Lung (tissue), 12 donors: ENCODE data around the gene NUB1. TPM values are rescaled to one million over a fixed set of nuclear protein-coding genes. Genes with fewer than 3 reads are reported as not detected.
A peak's percentile ranks its signal among the peaks of the same experiment; 100 is the strongest.

Experiments used
- ATAC-seq: fragments of 200-7000 bp; cut with Tn5 transposase; one replicate; pipeline ENCODE4 v1.9.1; 2020; ENCODE audit warnings: moderate number of reproducible peaks; ENCODE audit not compliant: insufficient read depth, low FRiP score
- DNase-seq, 3 donors: peaks; one replicate each; pipeline ENCODE4 v3.0.0-alpha.2; 2013 to 2017
- H3K27ac ChIP-seq, 2 donors: one replicate each; pipeline ENCODE4 v1.5.1; 2013; ENCODE audit warnings: mild to moderate bottlenecking in 2 of 2, moderate library complexity in 2 of 2, control low read depth in 1 of 2, inconsistent platforms in 1 of 2, low read depth in 1 of 2, low read length in 1 of 2
- H3K27me3 ChIP-seq, 3 donors: one replicate each; pipeline ENCODE4 v1.5.1; 2013; ENCODE audit warnings: low read length in 2 of 3; ENCODE audit not compliant: control insufficient read depth in 3 of 3, insufficient read depth in 3 of 3
- H3K36me3 ChIP-seq, 4 donors: one replicate each; pipeline ENCODE4 v1.5.1; 2013; ENCODE audit warnings: low read length in 4 of 4, mild to moderate bottlenecking in 1 of 4, moderate library complexity in 1 of 4; ENCODE audit not compliant: control insufficient read depth in 4 of 4, insufficient read depth in 4 of 4
- H3K4me1 ChIP-seq, 5 donors: one replicate each; pipeline ENCODE4 v1.5.1; 2013; ENCODE audit warnings: low read length in 5 of 5, mild to moderate bottlenecking in 2 of 5, moderate library complexity in 1 of 5; ENCODE audit not compliant: control insufficient read depth in 5 of 5, insufficient read depth in 5 of 5
- H3K4me3 ChIP-seq: one replicate; pipeline ENCODE4 v1.5.1; 2013; ENCODE audit warnings: mild to moderate bottlenecking, control low read depth, moderate library complexity
- H3K9ac ChIP-seq, 2 donors: one replicate each; pipeline ENCODE4 v1.5.1; 2013; ENCODE audit warnings: low read length in 2 of 2, control low read depth in 1 of 2; ENCODE audit not compliant: insufficient read depth in 1 of 2
- H3K9me3 ChIP-seq, 4 donors: one replicate each; pipeline ENCODE4 v1.5.1; 2013; ENCODE audit warnings: low read length in 3 of 4, mild to moderate bottlenecking in 1 of 4, moderate library complexity in 1 of 4; ENCODE audit not compliant: control insufficient read depth in 4 of 4, insufficient read depth in 3 of 4
- CTCF ChIP-seq: IDR thresholded peaks from 2 replicates; pipeline ENCODE4 v1.5.1; 2012; ENCODE audit warnings: mild to moderate bottlenecking; ENCODE audit errors: control extremely low read depth, extremely low read depth
- WGBS, 2 donors: extraction: QIAGEN DNeasy Blood & Tissue Kit; methylation state at CpG; one replicate each; pipeline ENCODE4 v1.1.7; 2013; 5-methylcytosine and 5-hydroxymethylcytosine counted together
- polyA plus RNA-seq, 2 donors: library from polyadenylated mRNA; stranded (reverse); fragments of 200-250 nt; gene quantifications; one replicate each; pipeline ENCODE4 v1.2.1, GENCODE V29; 2013
- total RNA-seq, 2 donors: library from RNA; depleted of rRNA in 1 of 2; stranded (reverse); fragments of >200 nt in 1 of 2; gene quantifications; one replicate each; pipeline ENCODE4 v1.2.1, GENCODE V29; 2014 to 2021
- donor health status: control.
- donor health status: control.
- donor health status: Bipolar disorder and iron deficiency.
- donor health status: healthy.
- donor health status: DM: yes; HTN: yes; CAD: no.

Gene NUB1
- total and polyA plus RNA-seq, 4 donors: 22.6 to 47.4 (median 34.6) TPM

DNA sequence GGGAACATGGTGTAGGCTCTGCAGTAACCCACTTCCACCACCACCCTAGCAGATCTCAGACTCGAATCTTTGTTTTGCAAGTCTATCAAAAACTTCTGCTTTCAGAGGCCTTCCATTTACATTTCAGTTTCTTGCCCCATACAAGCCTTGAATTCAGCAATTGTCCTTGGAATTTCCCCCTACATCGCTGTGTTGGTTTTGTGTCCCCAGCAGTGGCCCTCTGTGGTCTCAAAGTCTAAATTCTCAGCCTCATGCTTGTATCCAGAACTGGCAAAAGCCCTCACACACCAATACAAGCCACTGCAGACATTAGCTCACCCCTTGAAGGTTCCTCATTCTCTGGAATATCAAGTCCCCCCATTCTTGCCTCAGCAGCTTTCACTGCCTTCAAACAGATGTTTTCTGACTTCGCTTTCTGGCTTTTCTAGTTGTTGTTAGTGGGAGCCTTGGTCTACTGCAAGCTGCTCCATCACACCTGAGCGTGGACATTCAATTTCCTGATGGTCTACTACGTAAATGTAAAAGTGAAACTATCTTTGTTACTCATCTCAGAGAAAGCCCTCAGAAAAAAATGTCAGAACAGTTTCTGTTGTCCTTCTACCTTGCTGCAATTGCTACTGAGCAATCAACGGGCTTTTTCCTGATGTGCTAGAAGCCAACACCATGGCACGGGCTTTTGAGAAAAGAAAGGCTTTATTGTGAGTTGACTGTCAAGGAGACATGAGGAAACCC, 1.8 kb upstream of the NUB1 start:
- Histone ChIP-seq H3K9ac (no peak overlapping the region), H3K27ac (peak overlapping the region in 1 of 2 donors; percentile 66)
- ATAC-seq: no peak

GRCh38 chr7:151340794-151341356, 737 bp upstream of the NUB1 start:
- H3K9me3 ChIP-seq: no peaks in the 10 kb centered on the region
- H3K27ac ChIP-seq: peak overlapping the region; percentile 12 to 59
- ATAC-seq (no peak), DNase-seq (peak in 1 of 3 donors; percentile 14)
- H3K9ac ChIP-seq: no peak overlapping the region
- 66 to 80% methylated on average over 12 of the region's 12 CpGs for WGBS, 2 donors
- peaks cover 0 to 8% (median 3%) of the 10 kb centered on the region in 4 donors for H3K36me3 ChIP-seq
- no peak overlapping the region for H3K4me3 ChIP-seq
- no peak for TF ChIP-seq CTCF
- peaks cover 0 to 12% (median 3%) of the 10 kb centered on the region in 5 donors for H3K4me1 ChIP-seq
- no peaks in the 10 kb centered on the region for H3K27me3 ChIP-seq

More for the DNA sequence above, 1.8 kb upstream of the NUB1 start:
- no peaks in the 10 kb centered on the region for H3K9me3 ChIP-seq
- no peak for TF ChIP-seq CTCF
- H3K4me3 ChIP-seq: no peak overlapping the region
- peaks cover 0 to 3% (median under 1%) of the 10 kb centered on the region in 4 donors for H3K36me3 ChIP-seq
- DNase-seq: peak in 1 of 3 donors; percentile 14
- 46 to 55% methylated on average over 7 of the region's 7 CpGs for WGBS, 2 donors
- no peaks in the 10 kb centered on the region for H3K27me3 ChIP-seq
- H3K4me1 ChIP-seq: peaks cover 0 to 12% (median 3%) of the 10 kb centered on the region in 5 donors

DNA sequence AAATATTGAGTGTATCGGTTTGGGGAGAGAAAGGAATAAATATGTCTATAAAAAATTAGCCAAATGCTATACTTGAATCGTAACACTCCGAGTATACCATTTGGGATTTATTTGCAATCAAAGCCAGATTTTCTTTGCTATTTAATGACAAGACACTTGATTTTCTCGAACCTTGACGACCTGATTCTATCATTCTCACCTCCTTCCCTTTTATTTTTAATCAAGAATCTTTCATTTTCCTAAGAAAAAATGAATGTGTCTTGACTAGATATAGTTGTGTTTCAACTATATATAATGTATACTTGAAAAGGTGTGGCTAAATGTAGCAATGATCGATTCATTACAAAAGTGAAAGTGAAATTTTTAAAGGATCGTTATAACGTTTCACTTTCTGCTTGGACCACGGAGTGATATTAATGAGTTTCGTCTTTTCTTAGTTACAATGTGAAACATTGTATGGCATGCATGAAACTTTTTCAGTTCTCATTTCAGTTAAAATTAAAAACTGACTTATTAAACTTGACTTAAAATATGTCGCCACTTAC, 562 bp downstream of the NUB1 start:
- Histone ChIP-seq H3K9ac (peak overlapping the region; percentile 41 to 89), H3K4me1 (peaks cover 0 to 12% (median 5%) of the 10 kb centered on the region in 5 donors), H3K27me3 (no peaks in the 10 kb centered on the region), H3K27ac (peak overlapping the region; percentile 63 to 91), H3K36me3 (peaks cover 3 to 18% (median 5%) of the 10 kb centered on the region in 4 donors), H3K4me3 (peak overlapping the region; percentile 98), H3K9me3 (no peaks in the 10 kb centered on the region)
- DNase-seq (peak in 2 of 3 donors; percentile 18 to 28), ATAC-seq (no peak)
- 3% methylated on average over 11 of the region's 11 CpGs for WGBS, 2 donors
- no peak for TF ChIP-seq CTCF
